Pulmonary artery endothelial cell (primary cell): Measurements from ENCODE around the gene AGXT2. TPM values are rescaled to one million over a fixed set of nuclear protein-coding genes. Genes with fewer than 3 reads are reported as not detected.
"Not testable (repeated sequence)": the region's sequence is repeated elsewhere in the genome, so short reads cannot be mapped to it uniquely, and the experiment has no call there.

Experiments used
- DNase-seq: peaks from one replicate; pipeline ENCODE4 v3.0.0-alpha.2; 2011; ENCODE audit warnings: low read depth, low spot score
- total RNA-seq: library from RNA; depleted of rRNA; stranded (reverse); fragments of >200 nt; gene quantifications from 2 replicates; pipeline ENCODE4 v1.2.3, GENCODE V29; 2014

The AGXT2 gene
- total RNA-seq, 1 donor from 2014 or later: not detected

GRCh38 chr5:34976347-34976746 lies 71.4 kb downstream of the AGXT2 start:
- DNase-seq: no peak

- DNase-seq: not testable (repeated sequence)
These were observed 76.1 kb downstream of the AGXT2 start for GRCh38 chr5:34971655-34972054.

- no peak for DNase-seq
These were observed 77.2 kb downstream of the AGXT2 start for GRCh38 chr5:34970552-34970951.

GRCh38 chr5:34968258-34968657 lies 79.5 kb downstream of the AGXT2 start:
- no peak for DNase-seq

GRCh38 chr5:34967540-34967939 lies 80.2 kb downstream of the AGXT2 start:
- no peak for DNase-seq

- DNase-seq: no peak
These were observed 88.4 kb downstream of the AGXT2 start for GRCh38 chr5:34959323-34959722.

- DNase-seq: no peak
These were observed 89.7 kb downstream of the AGXT2 start for GRCh38 chr5:34957857-34958690.

- no peak for DNase-seq
These were observed 90.4 kb downstream of the AGXT2 start for GRCh38 chr5:34957321-34957720.

Other genes with a start within 250 kb of the AGXT2 start
- gene TTC23L, start 208.8 kb downstream of the AGXT2 start, total RNA-seq: under 0.01 and 0.04 TPM in 2 replicates
- 32.9 and 35.0 TPM in 2 replicates for gene RAD1, start 132.4 kb downstream of the AGXT2 start, total RNA-seq
- 34.2 and 46.8 TPM in 2 replicates for gene BRIX1, start 132.2 kb downstream of the AGXT2 start, total RNA-seq
- gene DNAJC21, start 118.4 kb downstream of the AGXT2 start, total RNA-seq: 29.9 and 53.2 TPM in 2 replicates
- gene PRLR, start 182.5 kb upstream of the AGXT2 start, total RNA-seq: not detected in 2 replicates